CD14-positive monocyte (primary cell): Measurements from ENCODE around the gene RNU6-8. TPM values are rescaled to one million over a fixed set of nuclear protein-coding genes. Genes with fewer than 3 reads are reported as not detected.

Experiments
- DNase-seq, 3 donors: peaks; one replicate each; pipeline ENCODE4 v3.0.0-alpha.2; 2011 to 2022
- H2AFZ ChIP-seq: 2 replicates; pipeline ENCODE4 v1.6.0; 2012; ENCODE audit warnings: mild to moderate bottlenecking, low read depth, low read length, inconsistent platforms; ENCODE audit not compliant: insufficient read depth, poor library complexity, severe bottlenecking
- H3K27ac ChIP-seq, 2 donors: 1 replicate in 1 of 2; 2 replicates in 1 of 2; pipeline ENCODE4 v1.5.1; 2012 to 2013; ENCODE audit warnings: low read length in 2 of 2, control low read depth in 1 of 2, inconsistent platforms in 1 of 2, low read depth in 1 of 2, mild to moderate bottlenecking in 1 of 2
- H3K27me3 ChIP-seq, 2 donors: one replicate each; pipeline versions ENCODE4 v1.6.0 to v1.6.1; 2011 to 2013; ENCODE audit warnings: low read length in 2 of 2; ENCODE audit not compliant: control insufficient read depth in 2 of 2, insufficient read depth in 2 of 2
- H3K36me3 ChIP-seq, 2 donors: replicated peaks in 1 of 2; 1 replicate in 1 of 2; 2 replicates in 1 of 2; pipeline versions ENCODE4 v1.5.1 to v1.6.1; 2012 to 2013; ENCODE audit warnings: low read length in 2 of 2, control low read depth in 1 of 2, inconsistent platforms in 1 of 2, mild to moderate bottlenecking in 1 of 2; ENCODE audit not compliant: insufficient read depth in 2 of 2, control insufficient read depth in 1 of 2
- H3K4me1 ChIP-seq, 2 donors: 1 replicate in 1 of 2; 2 replicates in 1 of 2; pipeline versions ENCODE4 v1.5.1 to v1.6.1; 2012 to 2013; ENCODE audit warnings: low read length in 2 of 2, control low read depth in 1 of 2, inconsistent platforms in 1 of 2, mild to moderate bottlenecking in 1 of 2, moderate library complexity in 1 of 2; ENCODE audit not compliant: insufficient read depth in 2 of 2, control insufficient read depth in 1 of 2
- H3K4me2 ChIP-seq: replicated peaks from 2 replicates; pipeline ENCODE3; 2012; ENCODE audit warnings: low read length, moderate library complexity, mild to moderate bottlenecking; ENCODE audit not compliant: poor library complexity, severe bottlenecking; ENCODE audit errors: extremely low read depth
- H3K4me3 ChIP-seq, 3 experiments: fragments of 200-600 bp in 1 of 3; sonication (generic) in 1 of 3; replicated peaks in 1 of 3; 1 replicate in 2 of 3; 2 replicates in 1 of 3; pipeline ENCODE4 v1.5.1; 2011 to 2013; ENCODE audit warnings: low read length in 3 of 3, mild to moderate bottlenecking in 3 of 3, control low read depth in 2 of 3, low read depth in 2 of 3, inconsistent platforms in 1 of 3, moderate library complexity in 1 of 3
- H3K79me2 ChIP-seq: 2 replicates; pipeline ENCODE4 v1.6.0; 2012; ENCODE audit warnings: mild to moderate bottlenecking, control low read depth, inconsistent platforms, low read length, moderate library complexity; ENCODE audit not compliant: insufficient read depth
- H3K9ac ChIP-seq: 2 replicates; pipeline ENCODE4 v1.6.0; 2017; ENCODE audit warnings: low read length, mild to moderate bottlenecking; ENCODE audit not compliant: insufficient read depth, poor library complexity, severe bottlenecking
- H3K9me3 ChIP-seq, 2 donors: replicated peaks in 1 of 2; 1 replicate in 1 of 2; 2 replicates in 1 of 2; pipeline versions ENCODE4 v1.5.1 to v1.6.1; 2012 to 2013; ENCODE audit warnings: low read length in 2 of 2, control low read depth in 1 of 2; ENCODE audit not compliant: control insufficient read depth in 1 of 2, insufficient read depth in 1 of 2
- H4K20me1 ChIP-seq: 2 replicates; pipeline ENCODE4 v1.6.0; 2012; ENCODE audit warnings: mild to moderate bottlenecking, low read length, control low read depth, moderate library complexity; ENCODE audit not compliant: insufficient read depth
- H3K27ac Mint-ChIP-seq, 7 donors: one replicate each; pipeline ENCODE4 v1.8.0; 2020; ENCODE audit warnings: mild to moderate bottlenecking in 7 of 7, mixed read lengths in 7 of 7, moderate library complexity in 6 of 7, inconsistent platforms in 2 of 7
- H3K27me3 Mint-ChIP-seq, 3 donors: one replicate each; pipeline ENCODE4 v1.8.0; 2021 to 2022; ENCODE audit warnings: low read depth in 3 of 3, mild to moderate bottlenecking in 3 of 3, mixed read lengths in 3 of 3, moderate library complexity in 3 of 3, inconsistent platforms in 1 of 3
- H3K36me3 Mint-ChIP-seq, 2 donors: one replicate each; pipeline ENCODE4 v1.8.0; 2020; ENCODE audit warnings: mixed read lengths in 2 of 2, inconsistent platforms in 1 of 2, mild to moderate bottlenecking in 1 of 2
- H3K4me1 Mint-ChIP-seq: one replicate; pipeline ENCODE4 v1.8.0; 2020; ENCODE audit warnings: mild to moderate bottlenecking, mixed read lengths
- H3K4me3 Mint-ChIP-seq, 2 donors: one replicate each; pipeline ENCODE4 v1.8.0; 2020; ENCODE audit warnings: mild to moderate bottlenecking in 2 of 2, mixed read lengths in 2 of 2, moderate library complexity in 1 of 2
- H3K9me3 Mint-ChIP-seq, 7 donors: one replicate each; pipeline ENCODE4 v1.8.0; 2020 to 2022; ENCODE audit warnings: mixed read lengths in 7 of 7, mild to moderate bottlenecking in 6 of 7, moderate library complexity in 6 of 7, inconsistent platforms in 2 of 7
- WGBS: methylation state at CpG from one replicate; pipeline ENCODE4 v1.1.5; 2013; ENCODE audit warnings: missing lambda C conversion rate; ENCODE audit not compliant: insufficient coverage; 5-methylcytosine and 5-hydroxymethylcytosine counted together
- intact Hi-C, 2 donors: fragments of 100-400 bp; cut with micrococcal nuclease; formaldehyde crosslinking; loops; one replicate each; pipeline versions ENCODE4 v1.15.0 to v1.15.1; 2023
- polyA plus RNA-seq, 3 donors: library from polyadenylated mRNA; depleted of rRNA in 1 of 3; unstranded in 2 of 3; stranded (reverse) in 1 of 3; fragments of 300-500 nt in 2 of 3; fragments of >200 nt in 1 of 3; fragmentation: Illumina TruSeq in 2 of 3; gene quantifications; 1 replicate in 2 of 3; 2 replicates in 1 of 3; pipeline ENCODE4 v1.2.3, GENCODE V29; 2012 to 2021
- TF ChIP-seq, protein P1 (sequence below): fragments of 200-600 bp; IDR thresholded peaks from one replicate; pipeline ENCODE4 v1.8.0; 2022; ENCODE audit warnings: antibody characterized with exemption, mild to moderate bottlenecking

Gene RNU6-8
- polyA plus RNA-seq, 3 donors, result not detected

DNA sequence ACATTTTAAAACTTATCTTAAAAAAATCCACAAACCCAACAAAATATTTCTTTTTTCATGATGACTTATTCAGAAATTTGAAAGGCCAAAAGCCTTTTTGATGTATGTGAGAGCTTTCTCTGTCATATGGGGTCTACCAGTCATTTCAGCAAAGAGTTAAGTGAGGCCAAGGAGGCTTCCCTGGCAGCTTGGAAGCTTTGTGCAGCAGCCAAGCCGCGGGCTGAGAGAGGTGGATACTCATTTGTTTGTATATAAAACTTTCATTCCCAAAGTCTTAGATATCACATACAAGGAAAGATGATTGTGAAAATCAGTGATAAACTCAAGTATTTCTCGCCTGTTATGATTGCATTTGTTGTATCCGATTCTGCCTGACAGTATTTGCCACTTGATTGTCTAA lies 48.5 kb upstream of the RNU6-8 start:
- intact Hi-C loops, result loop anchor here (5.0 to 10.0 kb wide), 4 partner anchors 179 to 747 kb away; no protein-coding TSS in a partner anchor
- Histone ChIP-seq H4K20me1 (no peaks in the 10 kb centered on the region), H3K9ac (no peak overlapping the region), H3K36me3 (no peaks in the 10 kb centered on the region), H3K9me3 (no peaks in the 10 kb centered on the region), H3K27me3 (no peaks in the 10 kb centered on the region), H3K4me3 (no peak overlapping the region), H3K27ac (no peak overlapping the region), H3K79me2 (no peaks in the 10 kb centered on the region), H3K4me1 (no peaks in the 10 kb centered on the region), H3K4me2 (no peak overlapping the region), H2AFZ (no peak overlapping the region)
- TF ChIP-seq, protein P1, sequence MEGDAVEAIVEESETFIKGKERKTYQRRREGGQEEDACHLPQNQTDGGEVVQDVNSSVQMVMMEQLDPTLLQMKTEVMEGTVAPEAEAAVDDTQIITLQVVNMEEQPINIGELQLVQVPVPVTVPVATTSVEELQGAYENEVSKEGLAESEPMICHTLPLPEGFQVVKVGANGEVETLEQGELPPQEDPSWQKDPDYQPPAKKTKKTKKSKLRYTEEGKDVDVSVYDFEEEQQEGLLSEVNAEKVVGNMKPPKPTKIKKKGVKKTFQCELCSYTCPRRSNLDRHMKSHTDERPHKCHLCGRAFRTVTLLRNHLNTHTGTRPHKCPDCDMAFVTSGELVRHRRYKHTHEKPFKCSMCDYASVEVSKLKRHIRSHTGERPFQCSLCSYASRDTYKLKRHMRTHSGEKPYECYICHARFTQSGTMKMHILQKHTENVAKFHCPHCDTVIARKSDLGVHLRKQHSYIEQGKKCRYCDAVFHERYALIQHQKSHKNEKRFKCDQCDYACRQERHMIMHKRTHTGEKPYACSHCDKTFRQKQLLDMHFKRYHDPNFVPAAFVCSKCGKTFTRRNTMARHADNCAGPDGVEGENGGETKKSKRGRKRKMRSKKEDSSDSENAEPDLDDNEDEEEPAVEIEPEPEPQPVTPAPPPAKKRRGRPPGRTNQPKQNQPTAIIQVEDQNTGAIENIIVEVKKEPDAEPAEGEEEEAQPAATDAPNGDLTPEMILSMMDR, result no peak
- no peaks in the 10 kb centered on the region for H3K4me1 Mint-ChIP-seq
- H3K27ac Mint-ChIP-seq, result no peak overlapping the region
- no CpG with 5 or more reads among the region's 4 CpGs for WGBS
- DNase-seq, result no peak
- H3K27me3 Mint-ChIP-seq, result no peaks in the 10 kb centered on the region
- no peaks in the 10 kb centered on the region for H3K36me3 Mint-ChIP-seq
- no peaks in the 10 kb centered on the region for H3K9me3 Mint-ChIP-seq
- no peak overlapping the region for H3K4me3 Mint-ChIP-seq

DNA sequence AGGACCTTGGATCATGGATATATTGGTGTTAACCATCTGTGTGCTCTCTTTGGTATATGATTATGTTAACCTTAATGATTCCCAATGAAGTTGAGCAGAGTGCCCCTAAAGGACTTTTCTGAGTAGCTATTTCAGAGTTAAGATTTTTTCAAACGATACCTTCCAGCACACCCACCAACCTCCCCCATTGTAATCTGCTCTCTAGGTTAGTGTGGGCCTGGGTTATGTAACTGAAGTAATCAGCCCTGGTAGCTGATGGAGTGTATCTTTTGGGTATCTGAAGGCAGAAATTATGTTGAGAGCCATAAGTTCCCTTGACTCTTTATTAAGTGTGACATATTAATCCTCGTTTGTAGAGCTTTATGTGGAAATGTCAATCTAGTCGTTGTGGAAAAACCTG lies 47.6 kb upstream of the RNU6-8 start:
- no peaks in the 10 kb centered on the region for H4K20me1 ChIP-seq
- intact Hi-C loops, result loop anchor here (5.0 to 10.0 kb wide), 4 partner anchors 178 to 746 kb away; no protein-coding TSS in a partner anchor
- H3K9ac ChIP-seq, result no peak overlapping the region
- H3K27me3 ChIP-seq, result no peaks in the 10 kb centered on the region
- WGBS, result 76% methylated on average over 2 of the region's 3 CpGs
- H3K4me1 Mint-ChIP-seq, result no peaks in the 10 kb centered on the region
- H3K79me2 ChIP-seq, result no peaks in the 10 kb centered on the region
- no peaks in the 10 kb centered on the region for H3K36me3 ChIP-seq
- H2AFZ ChIP-seq, result no peak overlapping the region
- H3K36me3 Mint-ChIP-seq, result no peaks in the 10 kb centered on the region
- H3K4me1 ChIP-seq, result no peaks in the 10 kb centered on the region
- TF ChIP-seq, protein P1, result no peak
- H3K27ac Mint-ChIP-seq, result no peak overlapping the region
- H3K9me3 ChIP-seq, result no peaks in the 10 kb centered on the region
- H3K4me3 Mint-ChIP-seq, result no peak overlapping the region
- no peak overlapping the region for H3K27ac ChIP-seq
- H3K9me3 Mint-ChIP-seq, result no peaks in the 10 kb centered on the region
- H3K27me3 Mint-ChIP-seq, result peaks cover 0 to 1% (median 0%) of the 10 kb centered on the region in 3 donors
- no peak overlapping the region for H3K4me3 ChIP-seq
- no peak for DNase-seq
- no peak overlapping the region for H3K4me2 ChIP-seq
